SIG-M5 (cell line): ENCODE results near the gene NFS1.
"Not testable (repeated sequence)": the region's sequence is repeated elsewhere in the genome, so short reads cannot be mapped to it uniquely, and the experiment has no call there.

ENCODE experiments used
- DNase-seq: peaks from one replicate; lab custom pipeline; 2025; lab: John Stamatoyannopoulos, UW

NFS1 gene

DNA sequence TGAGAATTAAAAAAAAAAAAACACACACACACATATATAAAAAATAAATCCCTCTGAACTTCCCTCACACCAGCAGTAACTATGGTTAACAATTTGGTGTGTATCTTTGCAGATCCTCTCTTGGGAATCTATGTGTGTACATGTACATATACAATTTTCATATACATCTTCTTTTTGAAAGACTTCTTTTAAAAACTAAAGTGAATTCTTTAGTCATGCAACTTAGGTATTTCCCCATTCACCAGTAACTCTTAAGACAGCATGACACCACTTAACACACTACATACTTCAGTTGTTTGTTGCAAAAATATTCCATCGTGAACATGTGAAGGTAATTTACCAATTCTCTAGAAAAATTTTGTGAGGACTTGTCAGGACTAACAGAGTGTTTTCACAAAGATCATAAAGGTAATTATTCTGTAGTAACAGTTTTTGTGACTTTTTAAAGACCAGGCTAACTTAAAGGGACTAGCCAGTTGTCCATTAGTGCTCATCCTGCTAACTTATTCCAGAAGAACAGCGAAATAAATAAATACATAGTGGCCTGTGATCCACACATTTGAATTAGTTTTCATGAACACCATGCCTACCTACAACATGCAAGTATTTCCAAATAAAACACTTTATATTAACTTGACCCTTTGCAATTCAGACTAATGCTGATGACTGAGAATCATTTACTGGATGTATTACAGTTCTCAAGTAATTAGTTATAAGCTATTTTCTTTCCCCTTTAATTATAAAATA is 30.9 kb upstream of the NFS1 start:
- no peak for DNase-seq

DNA sequence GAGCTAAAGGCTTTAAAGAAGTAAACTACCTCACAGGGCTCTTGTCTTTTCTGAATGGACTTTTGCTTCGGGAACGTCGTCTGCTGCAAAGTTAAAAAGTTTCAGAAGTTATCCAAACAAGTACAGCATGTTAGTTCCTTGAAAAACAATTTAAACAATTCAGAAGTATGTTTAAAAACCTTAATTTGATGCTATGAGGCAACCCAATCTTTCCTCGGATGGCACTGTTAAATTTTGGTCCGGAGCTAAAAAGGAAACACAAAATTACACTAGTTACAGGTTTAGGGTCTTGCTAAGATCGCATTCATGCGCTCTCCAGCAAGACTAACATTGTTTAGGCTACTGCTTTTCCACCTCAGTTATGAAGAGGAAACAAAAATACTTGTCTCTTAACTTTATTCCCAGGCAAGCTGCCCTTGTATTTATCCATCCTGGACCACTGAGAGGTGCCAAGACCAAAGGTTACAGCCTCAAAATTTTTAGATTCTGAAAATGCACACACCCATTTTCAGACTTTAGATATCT is 30.2 kb upstream of the NFS1 start:
- no peak for DNase-seq

DNA sequence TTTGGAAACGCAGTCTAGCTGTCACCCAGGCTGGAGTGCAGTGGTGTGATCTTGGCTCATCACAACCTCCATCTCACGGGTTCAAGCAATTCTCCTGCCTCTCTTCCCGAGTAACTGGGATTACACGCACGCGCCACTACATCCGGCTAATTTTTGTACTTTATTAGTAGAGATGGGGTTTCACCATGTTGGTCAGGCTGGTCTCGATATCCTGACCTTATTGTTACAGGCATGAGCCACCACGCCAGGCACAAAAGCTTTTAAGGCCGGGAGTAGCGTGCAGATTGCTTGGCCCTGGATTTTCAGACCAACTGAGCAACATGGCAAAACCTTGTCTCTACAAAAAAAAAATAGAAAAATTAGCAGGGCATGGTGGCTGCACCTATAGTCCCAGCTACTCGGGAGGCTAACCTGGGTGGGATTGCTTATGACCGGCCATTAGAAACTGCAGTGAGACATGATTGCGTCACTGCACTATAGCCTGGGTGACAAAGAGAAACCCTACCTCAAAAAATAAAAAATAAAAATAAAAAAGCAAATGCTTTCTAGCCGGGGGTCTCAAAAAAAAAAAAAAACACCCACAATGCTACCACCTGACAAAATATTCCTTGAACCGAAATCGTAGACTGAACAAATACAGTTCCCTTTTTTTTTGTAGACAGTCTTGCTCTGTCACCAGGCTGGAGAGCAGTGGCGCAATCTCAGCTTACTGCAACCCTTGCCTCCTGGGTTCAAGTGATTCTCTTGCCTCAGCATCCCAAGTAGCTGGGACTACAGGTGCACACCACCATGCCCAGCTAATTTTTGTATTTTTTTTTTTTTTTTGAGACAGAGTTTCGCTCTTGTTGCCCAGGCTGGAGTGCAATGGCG is 27.9 kb upstream of the NFS1 start:
- no peak for DNase-seq

DNA sequence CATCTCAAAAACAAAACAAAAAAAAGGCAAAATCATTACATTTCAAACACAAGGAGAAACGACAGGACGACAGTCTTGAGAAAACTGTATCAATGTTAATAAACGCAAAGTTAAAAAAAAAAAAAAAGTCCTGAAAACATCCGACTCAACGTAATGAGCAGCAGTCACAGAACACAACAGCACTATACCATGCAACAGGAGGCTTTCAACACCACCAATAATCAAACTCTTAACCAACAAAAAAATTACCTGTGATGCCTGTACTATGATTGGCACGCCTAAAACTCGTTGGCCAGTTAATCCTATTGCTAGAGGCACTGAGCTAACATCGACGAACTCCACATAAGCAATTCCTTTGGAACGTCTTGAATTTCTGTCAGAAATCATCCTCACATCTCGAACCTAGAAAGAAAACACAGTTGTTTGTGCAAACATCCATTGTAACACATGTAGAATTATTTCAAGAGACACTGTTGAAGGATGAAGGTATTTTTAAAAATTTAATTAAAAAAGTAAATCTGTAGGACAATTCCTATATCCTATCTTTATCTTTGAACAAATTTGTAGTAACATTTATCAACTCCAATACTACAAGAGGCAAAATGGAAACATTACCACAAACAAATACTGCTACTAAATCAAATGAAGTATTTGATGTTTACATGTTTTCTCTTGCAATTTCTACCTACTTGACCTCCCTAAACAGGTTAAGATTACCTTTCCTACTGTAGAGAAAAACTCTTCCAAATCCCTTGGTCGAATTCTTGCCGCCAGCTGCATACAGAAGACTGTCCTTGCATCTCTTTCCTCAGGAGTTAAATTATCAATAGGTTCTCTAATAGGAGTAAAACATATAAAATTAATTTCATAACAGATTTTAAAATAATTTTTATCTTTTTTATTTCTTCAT is 25.4 kb upstream of the NFS1 start:
- DNase-seq: no peak

DNA sequence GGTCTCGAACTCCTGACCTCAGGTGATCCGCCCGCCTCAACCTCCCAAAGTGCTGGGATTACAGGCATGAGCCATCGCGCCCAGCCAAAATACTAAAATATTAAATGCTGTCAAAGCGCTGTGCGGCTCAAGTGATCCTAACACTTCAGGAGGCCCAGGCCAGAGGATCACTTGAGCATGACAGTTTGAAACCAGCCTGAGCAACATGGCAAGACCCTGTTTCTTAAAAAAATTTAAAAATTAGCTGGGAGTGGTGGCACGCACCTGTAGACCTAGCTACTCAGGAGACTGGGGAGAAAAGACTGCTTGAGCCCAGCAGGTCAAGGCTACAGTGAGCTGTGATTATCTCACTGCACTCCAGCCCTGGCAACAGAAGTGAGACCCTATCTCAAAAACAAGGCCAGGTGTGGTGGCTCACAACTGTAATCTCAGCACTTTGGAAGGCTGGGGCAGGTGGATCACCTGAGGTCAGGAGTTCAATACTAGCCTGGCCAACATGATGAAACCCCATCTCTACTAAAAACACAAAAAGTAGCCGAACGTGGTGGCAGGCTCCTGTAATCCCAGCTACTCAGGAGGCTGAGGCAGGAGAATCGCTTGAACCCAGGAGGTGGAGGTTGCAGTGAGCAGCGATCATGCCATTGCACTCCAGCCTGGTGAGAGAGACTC is 24.6 kb upstream of the NFS1 start:
- DNase-seq: not testable (repeated sequence)

DNA sequence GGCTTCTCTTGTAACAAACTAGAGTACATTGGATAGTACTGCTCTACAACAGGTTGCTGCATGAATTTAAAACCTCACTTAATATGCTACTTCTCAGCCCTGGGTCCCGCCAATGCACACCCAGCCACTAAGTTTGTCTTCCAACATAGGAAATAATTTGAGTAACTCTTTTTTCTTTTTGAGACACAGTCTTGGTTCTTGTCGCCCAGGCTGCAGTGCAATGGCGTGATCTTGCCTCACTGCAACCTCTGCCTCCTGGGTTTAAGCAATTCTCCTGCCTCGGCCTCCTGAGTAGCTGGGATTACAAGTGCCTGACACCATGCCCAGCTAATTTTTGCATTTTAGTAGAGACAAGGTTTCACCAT is 24.1 kb upstream of the NFS1 start:
- DNase-seq: not testable (repeated sequence)

DNA sequence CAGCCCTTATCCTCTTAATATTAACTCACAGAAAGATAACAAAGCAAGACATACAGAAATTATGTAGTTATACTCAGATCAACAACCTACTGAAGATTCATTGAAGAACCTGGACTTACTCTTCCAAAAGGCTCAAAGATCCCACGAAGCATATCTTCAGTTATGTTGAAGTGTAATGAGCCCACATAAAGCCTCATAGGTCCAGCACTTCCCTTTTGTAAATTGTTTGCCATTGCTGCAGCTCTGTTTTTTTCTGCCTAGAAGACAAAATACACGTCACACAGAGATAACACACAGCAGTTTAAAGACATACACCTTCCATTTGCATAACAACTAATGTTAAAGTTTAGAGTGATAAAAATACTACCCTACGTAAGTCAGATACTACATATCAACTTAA is 22.5 kb upstream of the NFS1 start:
- no peak for DNase-seq

DNA sequence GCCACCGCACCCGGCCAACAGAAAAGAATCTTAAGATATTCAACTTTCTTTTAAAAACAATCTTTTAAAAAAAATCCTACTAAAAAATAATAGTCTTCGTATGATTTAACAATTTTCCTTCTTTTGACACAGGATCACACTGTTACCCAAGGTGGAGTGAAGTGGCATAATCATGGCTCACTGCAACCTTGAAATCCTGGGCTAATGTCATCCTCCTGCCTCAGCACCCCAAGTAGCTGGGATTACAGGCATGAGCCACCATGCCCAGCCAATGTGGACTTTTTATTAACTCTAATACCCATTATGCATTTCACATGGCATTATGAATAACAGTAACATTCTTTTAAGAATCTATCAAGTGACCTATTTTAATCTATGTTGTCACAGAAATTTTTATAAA is 22.1 kb upstream of the NFS1 start:
- no peak for DNase-seq

DNA sequence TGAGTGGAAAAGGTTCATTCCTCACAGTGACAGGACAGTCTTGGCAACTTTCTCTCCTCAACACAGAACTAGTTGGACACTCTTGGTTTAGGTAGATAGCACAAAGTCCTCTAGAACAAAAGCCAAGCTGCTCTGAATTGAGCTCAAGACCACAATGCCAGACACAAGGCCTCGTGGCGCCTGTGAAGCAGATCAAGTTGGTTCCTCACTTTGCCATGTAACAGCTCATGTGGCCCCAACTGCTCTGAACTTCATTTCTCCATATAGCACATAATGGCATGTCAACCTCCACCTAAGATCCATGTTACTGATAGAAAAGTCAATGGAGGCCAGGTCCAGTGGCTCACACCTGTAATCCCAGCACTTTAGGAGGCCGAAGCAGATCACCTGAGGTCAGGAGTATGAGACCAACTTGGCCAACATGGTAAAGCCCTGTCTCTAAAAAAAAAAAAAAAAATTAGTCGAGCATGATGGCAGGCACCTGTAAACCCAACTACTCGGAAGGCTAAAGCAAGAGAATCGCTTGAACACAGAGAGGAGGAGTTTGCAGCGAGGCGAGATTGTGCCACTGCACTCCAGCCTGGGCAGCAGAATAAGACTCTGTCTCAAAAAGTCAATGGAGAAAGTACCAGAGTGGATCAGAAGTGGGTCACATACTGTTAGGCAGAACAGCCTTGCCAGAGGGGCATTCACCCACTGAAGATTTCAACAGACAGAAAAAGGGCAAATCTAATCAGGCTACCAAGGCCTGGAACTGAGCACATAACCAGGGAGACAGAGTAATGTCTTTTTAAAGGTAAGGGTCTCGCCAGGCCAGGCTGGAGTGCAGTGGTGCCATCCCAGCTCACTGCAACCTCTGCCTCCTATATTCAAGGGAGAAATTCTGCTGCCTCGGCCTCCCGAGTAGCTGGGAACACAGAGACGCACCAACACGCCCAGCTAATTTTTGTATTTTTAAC is 21.3 kb upstream of the NFS1 start:
- DNase-seq: no peak

DNA sequence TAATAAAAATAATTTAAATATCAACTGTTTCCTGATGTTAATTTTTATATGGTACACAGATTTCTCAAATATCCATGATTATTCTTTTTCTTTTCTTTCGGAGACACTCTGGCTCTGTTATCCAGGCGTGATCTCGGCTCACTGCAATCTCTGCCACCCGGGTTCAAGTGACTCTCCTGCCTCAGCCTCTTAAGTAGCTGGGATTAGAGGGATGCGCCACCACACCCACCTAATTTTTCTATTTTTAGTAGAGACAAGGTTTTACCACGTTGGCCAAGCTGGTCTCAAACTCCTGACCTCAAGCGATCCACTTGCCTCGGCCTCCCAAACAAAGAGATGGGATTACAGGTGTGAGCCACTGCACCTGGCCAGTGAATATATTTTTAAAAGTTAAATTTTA is 20.6 kb upstream of the NFS1 start:
- DNase-seq: no peak

DNA sequence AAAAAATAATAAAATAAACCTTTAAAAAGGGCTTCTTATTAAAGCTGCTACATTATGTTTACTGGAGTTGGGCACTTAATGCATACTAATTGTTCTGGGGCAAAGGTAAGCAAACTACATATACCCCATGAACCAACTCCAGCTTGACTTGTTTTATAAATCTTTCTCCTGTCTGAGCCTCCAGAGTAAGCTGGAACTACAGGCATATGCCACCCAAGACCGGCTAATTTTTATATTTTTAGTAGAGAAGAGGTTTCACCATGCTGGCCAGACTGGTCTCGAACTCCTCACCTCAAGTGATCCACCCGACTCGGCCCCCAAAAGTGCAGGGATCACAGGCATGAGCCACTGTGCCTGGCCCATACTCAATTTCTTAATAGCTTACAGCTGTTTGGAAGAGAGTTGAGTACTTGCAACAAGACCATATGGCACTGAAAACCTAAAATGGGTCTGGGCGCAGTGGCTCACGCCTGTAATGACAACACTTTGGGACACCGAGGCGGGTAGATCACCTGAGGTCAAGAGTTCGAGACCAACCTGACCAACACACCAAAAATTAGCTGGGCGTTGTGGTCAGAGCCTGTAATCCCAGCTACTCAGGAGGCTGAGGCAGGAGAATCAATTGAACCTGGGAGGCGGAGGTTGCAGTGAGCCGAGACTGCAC is 20.0 kb upstream of the NFS1 start:
- DNase-seq: no peak

DNA sequence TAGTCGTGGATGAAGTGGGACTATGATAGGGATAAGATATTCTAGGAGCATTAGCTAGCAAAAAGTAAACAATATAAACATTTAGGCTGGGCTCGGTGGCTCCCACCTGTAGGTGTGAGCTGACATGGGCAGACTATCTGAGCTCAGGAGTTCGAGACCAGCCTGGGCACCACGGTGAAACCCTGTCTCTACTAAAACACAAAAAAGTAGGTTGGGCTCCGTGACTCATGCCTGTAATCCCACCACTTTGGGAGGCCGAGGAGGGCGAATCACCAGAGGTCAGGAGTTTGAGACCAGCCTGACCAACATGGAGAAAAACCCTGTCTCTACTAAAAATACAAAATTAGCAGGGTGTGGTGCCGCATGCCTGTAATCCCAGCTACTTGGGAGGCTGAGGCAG is 19.2 kb upstream of the NFS1 start:
- not testable (repeated sequence) for DNase-seq

DNA sequence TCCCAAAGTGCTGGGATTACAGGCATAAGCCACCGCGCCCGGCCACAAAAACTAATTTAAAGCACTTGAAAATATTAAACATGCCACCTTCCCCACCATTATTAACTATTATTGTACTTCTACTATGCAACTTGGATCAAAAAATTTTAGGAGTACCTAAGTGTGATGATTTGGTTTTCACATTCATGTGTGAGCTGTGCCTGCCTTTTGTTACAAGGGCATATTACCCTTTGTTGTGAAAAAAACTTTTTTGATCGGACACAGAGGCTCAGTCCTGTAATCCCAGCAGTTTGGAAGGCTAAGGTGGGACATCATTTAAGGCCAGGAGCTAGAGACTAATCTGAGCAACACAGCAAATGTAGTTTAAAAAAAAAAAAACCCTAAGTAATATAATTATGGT is 17.2 kb upstream of the NFS1 start:
- DNase-seq: no peak

DNA sequence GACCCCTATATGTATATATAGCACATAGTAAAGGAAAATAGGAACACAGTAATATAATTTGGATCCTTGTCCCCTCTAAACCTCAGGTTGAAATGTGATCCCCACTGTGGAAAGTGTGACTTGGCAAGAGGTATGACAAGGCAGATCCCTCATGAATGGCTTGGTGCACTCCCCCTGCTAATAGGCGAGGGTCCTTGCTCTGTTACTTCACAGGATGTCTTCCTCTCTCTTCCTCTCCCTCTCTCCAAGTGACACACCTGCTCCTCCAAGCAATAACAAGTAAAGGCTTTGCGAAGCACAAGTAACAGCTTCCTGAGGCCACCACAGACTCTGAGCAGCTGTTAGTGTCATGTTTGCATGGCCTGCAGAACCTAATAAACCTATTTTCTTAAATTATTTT is 16.5 kb upstream of the NFS1 start:
- DNase-seq: no peak

DNA sequence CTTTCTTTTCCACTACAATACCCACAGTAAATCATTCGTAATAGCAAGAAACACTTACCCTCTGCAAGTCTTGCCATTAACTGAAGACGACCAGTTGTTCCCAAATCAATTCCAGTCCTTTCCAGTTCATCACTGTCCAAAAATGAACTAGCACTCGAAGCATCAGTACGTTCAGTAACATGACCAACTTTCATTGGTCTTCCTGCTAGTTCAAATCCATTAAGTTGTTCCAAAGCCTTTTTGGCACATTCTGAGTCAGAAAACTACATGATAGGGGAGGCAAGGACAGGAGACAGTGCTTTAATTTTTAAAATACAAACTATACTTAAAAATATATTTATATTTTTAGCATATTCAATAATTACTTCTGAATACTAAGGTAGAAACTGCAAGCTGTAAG is 15.0 kb upstream of the NFS1 start:
- no peak for DNase-seq

DNA sequence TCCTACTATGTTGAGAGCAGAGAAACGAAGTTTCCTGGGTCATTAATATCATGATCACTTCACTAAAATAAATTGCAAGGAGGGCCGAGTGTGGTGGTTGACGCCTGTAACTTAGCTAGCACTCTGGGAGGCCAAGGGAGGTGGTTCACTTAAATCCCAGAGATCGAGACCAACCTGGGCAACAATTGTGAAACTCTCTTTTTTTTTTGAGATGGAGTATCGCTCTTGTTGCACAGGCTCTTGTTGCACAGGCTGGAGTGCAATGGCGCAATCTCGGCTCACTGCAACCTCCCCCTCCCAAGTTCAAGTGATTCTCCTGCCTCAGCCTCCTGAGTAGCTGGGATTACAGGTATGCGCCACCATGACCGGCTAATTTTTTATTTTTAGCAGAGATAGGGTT is 14.0 kb upstream of the NFS1 start:
- not testable (repeated sequence) for DNase-seq

DNA sequence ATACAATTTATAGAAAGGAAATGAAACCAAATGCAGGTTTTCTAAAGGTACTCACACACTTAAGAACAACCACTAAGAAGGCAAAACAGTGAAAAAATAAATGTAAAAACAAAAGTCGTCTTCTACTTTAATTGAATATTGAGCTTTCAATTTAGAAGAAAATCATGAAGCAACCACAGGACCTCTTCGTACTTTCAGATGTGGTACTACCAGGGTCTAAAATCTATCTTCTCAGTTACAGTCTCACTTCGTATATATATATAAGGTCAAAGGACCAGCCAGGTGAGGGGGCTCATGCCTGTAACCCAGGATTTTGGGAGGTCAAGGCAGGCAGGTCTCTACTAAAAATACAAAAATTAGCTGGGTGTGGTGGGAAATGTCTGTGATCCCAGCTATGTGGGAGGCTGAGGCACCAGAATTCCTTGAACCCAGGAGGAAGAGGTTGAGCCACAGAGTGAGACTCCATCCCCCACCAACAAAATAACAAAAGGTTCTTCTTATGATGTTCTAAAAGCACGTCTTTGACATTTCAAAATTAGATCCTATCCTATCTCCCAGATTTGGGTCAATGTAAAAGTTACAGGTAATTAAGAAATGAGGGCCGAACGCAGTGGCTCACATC is 12.5 kb upstream of the NFS1 start:
- no peak for DNase-seq

DNA sequence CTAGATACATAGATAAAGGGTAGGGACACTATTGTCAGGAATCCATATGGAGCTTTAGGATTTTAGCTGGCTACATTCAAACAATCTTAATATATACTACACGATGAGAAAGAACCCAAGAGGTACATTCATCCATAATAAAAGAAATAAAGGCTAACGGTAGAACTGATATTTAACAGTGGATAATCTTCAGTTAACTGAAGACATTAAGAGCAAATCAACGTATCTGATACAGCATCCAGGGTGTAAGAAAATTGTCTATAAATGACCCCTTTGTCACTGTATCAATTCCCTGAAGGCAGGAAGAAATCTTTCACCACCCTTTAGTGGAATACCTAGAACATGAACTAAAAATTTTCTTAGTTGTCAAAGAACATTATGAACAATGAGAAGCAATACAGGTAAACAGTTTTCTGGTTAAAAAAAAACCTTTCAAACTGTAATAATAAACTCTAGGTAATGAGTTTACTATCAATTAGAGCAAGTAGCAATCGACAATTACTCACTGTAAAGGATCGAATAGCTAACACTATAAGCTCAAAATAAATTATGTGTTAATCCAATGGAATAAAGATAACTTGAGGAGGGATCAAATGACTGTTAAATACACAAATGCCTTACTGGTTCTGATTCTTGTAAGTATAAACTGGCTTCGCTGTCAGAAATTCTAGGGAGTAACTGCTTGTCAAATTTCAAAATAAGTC is 11.9 kb upstream of the NFS1 start:
- no peak for DNase-seq

DNA sequence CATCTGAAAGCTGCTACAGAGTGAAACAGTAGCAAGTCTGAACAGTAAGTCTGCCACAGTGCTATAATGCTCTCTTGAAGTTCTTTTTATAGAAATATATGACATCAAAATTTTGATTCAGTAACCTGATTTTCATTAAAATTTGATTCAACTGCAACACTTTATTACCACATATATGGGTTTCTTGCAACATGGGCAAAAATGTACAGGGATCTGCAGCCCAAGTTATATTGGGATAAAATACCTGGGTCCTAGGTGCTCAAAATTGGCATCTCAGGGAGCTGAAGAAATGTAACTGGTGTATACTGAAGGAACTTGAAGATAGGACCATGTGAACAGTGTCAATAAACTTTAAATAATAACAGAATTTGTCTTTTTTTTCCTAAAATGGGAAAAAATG is 10.9 kb upstream of the NFS1 start:
- no peak for DNase-seq
